ENCODE data around the gene DIP2C. TPM values are rescaled to one million over a fixed set of nuclear protein-coding genes. Genes with fewer than 3 reads are reported as not detected.

Gene DIP2C
- total RNA-seq, 4 donors from 2014 or later: 13.4 to 32.0 (median 18.4) TPM

GRCh38 chr10:491667-492424 lies 197.6 kb downstream of the DIP2C start:
- Histone ChIP-seq H3K4me3 (no peak overlapping the region), H3K9me3 (no peaks in the 10 kb centered on the region), H3K4me1 (peaks cover 14 to 43% (median 16%) of the 10 kb centered on the region in 4 donors), H3K27me3 (no peaks in the 10 kb centered on the region), H3K36me3 (no peaks in the 10 kb centered on the region), H3K27ac (peak overlapping the region; percentile 73 to 90 (median 82))
- in situ Hi-C loops (cut with MboI; ENCODE audit: low pct_ligation_motif_present in 1 of 4, low pct_unique_long_range_greater_than_20kb in 1 of 4, low sequenced_read_pairs in 3 of 4): no loop called here
- no peak for DNase-seq
- no peak for TF ChIP-seq POLR2A (IDR thresholded peaks at IDR 0.05)
- TF ChIP-seq, protein P1, sequence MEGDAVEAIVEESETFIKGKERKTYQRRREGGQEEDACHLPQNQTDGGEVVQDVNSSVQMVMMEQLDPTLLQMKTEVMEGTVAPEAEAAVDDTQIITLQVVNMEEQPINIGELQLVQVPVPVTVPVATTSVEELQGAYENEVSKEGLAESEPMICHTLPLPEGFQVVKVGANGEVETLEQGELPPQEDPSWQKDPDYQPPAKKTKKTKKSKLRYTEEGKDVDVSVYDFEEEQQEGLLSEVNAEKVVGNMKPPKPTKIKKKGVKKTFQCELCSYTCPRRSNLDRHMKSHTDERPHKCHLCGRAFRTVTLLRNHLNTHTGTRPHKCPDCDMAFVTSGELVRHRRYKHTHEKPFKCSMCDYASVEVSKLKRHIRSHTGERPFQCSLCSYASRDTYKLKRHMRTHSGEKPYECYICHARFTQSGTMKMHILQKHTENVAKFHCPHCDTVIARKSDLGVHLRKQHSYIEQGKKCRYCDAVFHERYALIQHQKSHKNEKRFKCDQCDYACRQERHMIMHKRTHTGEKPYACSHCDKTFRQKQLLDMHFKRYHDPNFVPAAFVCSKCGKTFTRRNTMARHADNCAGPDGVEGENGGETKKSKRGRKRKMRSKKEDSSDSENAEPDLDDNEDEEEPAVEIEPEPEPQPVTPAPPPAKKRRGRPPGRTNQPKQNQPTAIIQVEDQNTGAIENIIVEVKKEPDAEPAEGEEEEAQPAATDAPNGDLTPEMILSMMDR (IDR thresholded peaks at IDR 0.05): no peak
- no peak for TF ChIP-seq EP300 (IDR thresholded peaks at IDR 0.05; ENCODE audit: low read depth)
- TF ChIP-seq POLR2AphosphoS5 (IDR thresholded peaks at IDR 0.05): no peak
- 86 to 94% methylated on average over 6 to 13 of the region's 16 CpGs for WGBS, 2 donors (ENCODE audit: low coverage in 1 of 2)
- intact Hi-C loops (cut with DNase I; ENCODE audit: low total_unique reads): loop anchor here (5.0 kb wide), 1 partner anchor 195 kb away; the partner anchor contains the start of gene DIP2C

DNA sequence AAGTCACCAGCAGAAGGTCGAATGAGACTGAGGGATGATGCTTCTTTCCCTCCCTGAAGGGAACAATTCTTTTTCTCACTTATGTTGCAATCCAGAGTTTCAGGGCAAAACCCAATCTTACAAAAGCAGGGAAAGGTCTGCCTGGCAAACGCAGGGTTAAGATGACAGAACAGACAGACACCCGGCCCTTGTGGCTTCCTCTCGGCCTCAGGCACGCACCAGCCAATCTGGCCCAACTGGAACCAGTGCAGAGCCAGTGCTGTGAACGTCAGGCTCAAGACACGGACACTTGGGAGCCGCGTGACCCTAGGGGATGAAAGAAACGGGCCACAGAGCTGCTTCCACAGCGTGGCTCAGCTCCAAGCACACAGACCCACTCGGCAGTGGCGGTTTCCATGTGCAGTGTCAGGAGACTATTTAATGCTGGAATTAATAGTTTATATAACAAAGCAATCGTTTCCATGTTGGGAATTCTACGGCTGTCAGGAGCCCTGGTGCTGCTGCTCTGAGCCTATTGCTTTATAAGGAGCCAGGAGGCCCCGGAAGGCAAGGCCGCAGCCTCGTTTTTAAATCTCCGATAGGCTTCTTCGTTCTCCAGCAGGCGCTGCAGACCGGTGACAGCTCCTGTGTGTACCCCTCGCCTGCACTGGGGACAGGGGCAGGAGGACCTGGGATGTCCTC lies 198.4 kb downstream of the DIP2C start:
- Histone ChIP-seq H3K27ac (peak overlapping the region; percentile 73 to 90 (median 82)), H3K9me3 (no peaks in the 10 kb centered on the region), H3K4me3 (no peak overlapping the region), H3K4me1 (peaks cover 14 to 51% (median 16%) of the 10 kb centered on the region in 4 donors), H3K36me3 (no peaks in the 10 kb centered on the region), H3K27me3 (no peaks in the 10 kb centered on the region)
- DNase-seq: peak; percentile 28
- intact Hi-C loops (cut with DNase I; ENCODE audit: low total_unique reads) (loop anchor here (5.0 kb wide), 1 partner anchor 196 kb away; the partner anchor contains the start of gene DIP2C), in situ Hi-C loops (cut with MboI; ENCODE audit: low pct_ligation_motif_present in 1 of 4, low pct_unique_long_range_greater_than_20kb in 1 of 4, low sequenced_read_pairs in 3 of 4) (no loop called here)
- TF ChIP-seq EP300 (IDR thresholded peaks at IDR 0.05; ENCODE audit: low read depth) (no peak), POLR2AphosphoS5 (IDR thresholded peaks at IDR 0.05) (peak in 2 of 3 donors; percentile 6 to 58)
- 29 to 45% methylated on average over 3 to 23 of the region's 23 CpGs for WGBS, 2 donors (ENCODE audit: low coverage in 1 of 2)

GRCh38 chr10:490256-490655 lies 199.2 kb downstream of the DIP2C start:
- Histone ChIP-seq H3K36me3 (no peaks in the 10 kb centered on the region), H3K4me1 (peaks cover 14 to 59% (median 18%) of the 10 kb centered on the region in 4 donors), H3K27me3 (no peaks in the 10 kb centered on the region), H3K4me3 (no peak overlapping the region), H3K27ac (peak overlapping the region; percentile 73 to 90 (median 82)), H3K9me3 (no peaks in the 10 kb centered on the region)
- 74 to 90% methylated on average over 9 to 16 of the region's 16 CpGs for WGBS, 2 donors (ENCODE audit: low coverage in 1 of 2)
- peak; percentile 46 for DNase-seq
- peak; percentile 90 for TF ChIP-seq EP300 (IDR thresholded peaks at IDR 0.05; ENCODE audit: low read depth)
- TF ChIP-seq, protein P1 (IDR thresholded peaks at IDR 0.05): no peak
- peak; percentile 10 to 62 (median 37) for TF ChIP-seq POLR2AphosphoS5 (IDR thresholded peaks at IDR 0.05)
- in situ Hi-C loops (cut with MboI; ENCODE audit: low pct_ligation_motif_present in 1 of 4, low pct_unique_long_range_greater_than_20kb in 1 of 4, low sequenced_read_pairs in 3 of 4) (no loop called here), intact Hi-C loops (cut with DNase I; ENCODE audit: low total_unique reads) (loop anchor here (5.0 kb wide), 1 partner anchor 197 kb away; the partner anchor contains the start of gene DIP2C)

GRCh38 chr10:489330-489729 lies 200.1 kb downstream of the DIP2C start:
- no peaks in the 10 kb centered on the region for H3K36me3 ChIP-seq
- WGBS, 2 donors (ENCODE audit: low coverage in 1 of 2): 89 to 93% methylated on average over 5 to 11 of the region's 11 CpGs
- intact Hi-C loops (cut with DNase I; ENCODE audit: low total_unique reads) (no loop called here), in situ Hi-C loops (cut with MboI; ENCODE audit: low pct_ligation_motif_present in 1 of 4, low pct_unique_long_range_greater_than_20kb in 1 of 4, low sequenced_read_pairs in 3 of 4) (no loop called here)
- DNase-seq: no peak
- H3K27ac ChIP-seq: peak overlapping the region; percentile 66 to 88 (median 76)
- no peaks in the 10 kb centered on the region for H3K9me3 ChIP-seq
- TF ChIP-seq, protein P1 (IDR thresholded peaks at IDR 0.05): no peak
- no peak for TF ChIP-seq EP300 (IDR thresholded peaks at IDR 0.05; ENCODE audit: low read depth)
- TF ChIP-seq POLR2A (IDR thresholded peaks at IDR 0.05): no peak
- no peak for TF ChIP-seq POLR2AphosphoS5 (IDR thresholded peaks at IDR 0.05)
- H3K27me3 ChIP-seq: no peaks in the 10 kb centered on the region
- H3K4me1 ChIP-seq: peaks cover 14 to 55% (median 18%) of the 10 kb centered on the region in 4 donors
- H3K4me3 ChIP-seq: no peak overlapping the region

Measured in transverse colon (tissue), 4 donors.